Kidney (tissue), 14 donors: ENCODE results near the gene TMEM86B. TPM values are rescaled to one million over a fixed set of nuclear protein-coding genes. Genes with fewer than 3 reads are reported as not detected.

Experiments used
- DNase-seq, 5 donors: peaks; one replicate each; pipeline ENCODE4 v3.0.0-alpha.2; 2013 to 2020
- FAIRE-seq: peaks from 2 replicates; lab custom pipeline; 2012; peaks lifted over from hg19 to GRCh38; lab: Jason Lieb, UNC
- H3K27ac ChIP-seq, 2 donors: one replicate each; pipeline ENCODE4 v1.7.0; 2013; ENCODE audit warnings: low read depth in 2 of 2, low read length in 2 of 2, inconsistent platforms in 1 of 2
- H3K27me3 ChIP-seq: one replicate; pipeline ENCODE4 v1.7.1; 2013; ENCODE audit warnings: low read length, inconsistent platforms; ENCODE audit not compliant: control insufficient read depth, insufficient read depth
- H3K36me3 ChIP-seq, 3 donors: one replicate each; pipeline versions ENCODE4 v1.7.0 to v1.7.1; 2013; ENCODE audit warnings: low read length in 3 of 3, control low read depth in 1 of 3, inconsistent platforms in 1 of 3; ENCODE audit not compliant: insufficient read depth in 3 of 3, control insufficient read depth in 2 of 3
- H3K4me1 ChIP-seq, 3 donors: one replicate each; pipeline versions ENCODE4 v1.7.0 to v1.7.1; 2013; ENCODE audit warnings: low read length in 3 of 3, inconsistent platforms in 1 of 3, low read depth in 1 of 3; ENCODE audit not compliant: control insufficient read depth in 2 of 3, insufficient read depth in 2 of 3
- H3K4me3 ChIP-seq, 3 donors: one replicate each; pipeline versions ENCODE4 v1.7.0 to v1.8.1; 2013; ENCODE audit warnings: low read length in 3 of 3, control low read depth in 1 of 3, inconsistent platforms in 1 of 3
- H3K9ac ChIP-seq, 3 donors: one replicate each; pipeline versions ENCODE4 v1.7.0 to v1.7.1; 2013; ENCODE audit warnings: low read length in 3 of 3, control low read depth in 1 of 3, inconsistent platforms in 1 of 3
- H3K9me3 ChIP-seq, 3 donors: one replicate each; pipeline versions ENCODE4 v1.7.0 to v1.7.1; 2013; ENCODE audit warnings: low read length in 3 of 3, control low read depth in 1 of 3, inconsistent platforms in 1 of 3; ENCODE audit not compliant: control insufficient read depth in 2 of 3, insufficient read depth in 1 of 3
- CTCF ChIP-seq: IDR thresholded peaks from 3 replicates; pipeline ENCODE4 v1.5.1; 2012; ENCODE audit warnings: mild to moderate bottlenecking, moderate library complexity, borderline replicate concordance; ENCODE audit not compliant: insufficient read depth; ENCODE audit errors: extremely low read depth
- intact Hi-C: fragments of 100-400 bp; cut with DNase I; formaldehyde crosslinking; loops from one replicate; pipeline ENCODE4 v1.11.1; 2022
- polyA plus RNA-seq: library from polyadenylated mRNA; stranded (reverse); fragments of 350-450 nt; fragmentation: Illumina TruSeq; extraction: RNeasy Lipid Tissue Mini Kit (QIAGEN cat#74804); gene quantifications from one replicate; pipeline ENCODE4 v1.2.3, GENCODE V29; 2014; ENCODE audit warnings: low read depth, low replicate concordance; ENCODE audit not compliant: insufficient read depth
- total RNA-seq: library from RNA; stranded (reverse); fragmentation: NEBNext Ultra II Directional; extraction: Animal tissue kit (Norgen Biotek cat#: 25700); gene quantifications from one replicate; pipeline ENCODE4 v1.2.1, GENCODE V29; 2021
- donor health status: control.
- donor health status: control.
- donor health status: control.
- donor health status: control.
- donor health status: control.
- donor health status: DM: yes; HTN: yes; CAD: no.
- donor health status: Normal renal cell carcinoma (clear cell type).

TMEM86B gene
- total and polyA plus RNA-seq, 2 donors from 2014 or later = 3.3 to 4.6 TPM

GRCh38 chr19:55232986-55233385, 4.4 kb upstream of the TMEM86B start:
- Histone ChIP-seq H3K27me3 (no peaks in the 10 kb centered on the region), H3K9me3 (no peaks in the 10 kb centered on the region), H3K4me1 (peaks cover 0 to 4% (median 3%) of the 10 kb centered on the region in 3 donors), H3K4me3 (no peak overlapping the region), H3K27ac (no peak overlapping the region), H3K9ac (no peak overlapping the region), H3K36me3 (peaks cover 10 to 43% (median 21%) of the 10 kb centered on the region in 3 donors)
- DNase-seq (no peak), FAIRE-seq (no peak)
- intact Hi-C loops = no loop called here
- TF ChIP-seq CTCF = no peak

- Histone ChIP-seq H3K27ac (no peak overlapping the region), H3K4me1 (peaks cover 0 to 4% (median 3%) of the 10 kb centered on the region in 3 donors), H3K4me3 (no peak overlapping the region), H3K36me3 (peaks cover 10 to 36% (median 16%) of the 10 kb centered on the region in 3 donors), H3K9me3 (no peaks in the 10 kb centered on the region), H3K27me3 (no peaks in the 10 kb centered on the region), H3K9ac (no peak overlapping the region)
- intact Hi-C loops = no loop called here
- DNase-seq (peak in 3 of 5 donors; percentile 76 to 83 (median 80)), FAIRE-seq (no peak)
- TF ChIP-seq CTCF = no peak
These were observed 3.7 kb upstream of the TMEM86B start for GRCh38 chr19:55232286-55232602.

GRCh38 chr19:55231391-55232285, 3.1 kb upstream of the TMEM86B start:
- Histone ChIP-seq H3K27me3 (no peaks in the 10 kb centered on the region), H3K4me3 (no peak overlapping the region), H3K27ac (no peak overlapping the region), H3K36me3 (peaks cover 6 to 29% (median 12%) of the 10 kb centered on the region in 3 donors), H3K4me1 (peaks cover 0 to 4% (median 3%) of the 10 kb centered on the region in 3 donors), H3K9me3 (no peaks in the 10 kb centered on the region), H3K9ac (no peak overlapping the region)
- intact Hi-C loops = no loop called here
- no peak for DNase-seq
- TF ChIP-seq CTCF = no peak
- FAIRE-seq = no peak
